Ovary (tissue), 9 donors: ENCODE results near the gene USP20. TPM values are rescaled to one million over a fixed set of nuclear protein-coding genes. Genes with fewer than 3 reads are reported as not detected.

Experiments used
- DNase-seq, 5 donors: peaks; one replicate each; pipeline ENCODE4 v3.0.0-alpha.2; 2019 to 2020
- H3K27ac ChIP-seq, 2 donors: fragments of 200-600 bp; one replicate each; pipeline versions ENCODE4 v1.5.1 to v1.8.0; 2019 to 2022
- H3K27me3 ChIP-seq: fragments of 200-600 bp; one replicate; pipeline ENCODE4 v1.8.0; 2022
- H3K36me3 ChIP-seq: fragments of 200-600 bp; sonication (generic); one replicate; pipeline ENCODE4 v1.5.1; 2019
- H3K4me1 ChIP-seq: one replicate; pipeline ENCODE4 v1.8.1; 2013; ENCODE audit warnings: mild to moderate bottlenecking, moderate library complexity; ENCODE audit not compliant: insufficient read depth
- H3K4me3 ChIP-seq: fragments of 200-600 bp; sonication (generic); one replicate; pipeline ENCODE4 v1.5.1; 2017
- H3K9me3 ChIP-seq, 2 donors: fragments of 200-600 bp in 1 of 2; sonication (generic) in 1 of 2; one replicate each; pipeline versions ENCODE4 v1.5.1 to v1.8.1; 2013 to 2019; ENCODE audit warnings: mild to moderate bottlenecking in 1 of 2, moderate library complexity in 1 of 2
- CTCF ChIP-seq, 3 donors: fragments of 450-650 bp in 2 of 3; fragments of 200-600 bp in 1 of 3; IDR thresholded peaks; one replicate each; pipeline versions ENCODE4 v1.5.1 to v1.8.0; 2016 to 2022; ENCODE audit warnings: antibody characterized with exemption in 3 of 3, mild to moderate bottlenecking in 1 of 3
- EP300 ChIP-seq: sonication (generic); formaldehyde crosslinking; IDR thresholded peaks from one replicate; pipeline ENCODE4 v1.6.1; 2017; ENCODE audit warnings: antibody characterized with exemption
- POLR2A ChIP-seq: fragments of 450-650 bp; IDR thresholded peaks from one replicate; pipeline ENCODE4 v1.6.1; 2017; ENCODE audit warnings: antibody characterized with exemption, mild to moderate bottlenecking, moderate library complexity
- WGBS, 3 donors: extraction: QIAGEN DNeasy Blood & Tissue Kit in 1 of 3; methylation state at CpG; one replicate each; pipeline versions ENCODE4 v1.1.5 to v1.1.7; 2013 to 2017; 5-methylcytosine and 5-hydroxymethylcytosine counted together
- intact Hi-C, 4 donors: fragments of 100-400 bp; cut with DNase I; formaldehyde crosslinking; loops; one replicate each; pipeline versions ENCODE4 v1.11.0 to v1.15.1; 2022 to 2023
- polyA plus RNA-seq, 2 donors: library from polyadenylated mRNA; stranded (reverse); fragments of 200-250 nt in 1 of 2; fragments of 350-450 nt in 1 of 2; fragmentation: Illumina TruSeq in 1 of 2; extraction: RNeasy Lipid Tissue Mini Kit (QIAGEN cat#74804) in 1 of 2; gene quantifications; one replicate each; pipeline ENCODE4 v1.2.3, GENCODE V29; 2013 to 2014
- total RNA-seq, 7 donors: library from RNA; depleted of rRNA in 2 of 7; stranded (reverse); fragments of >200 nt in 2 of 7; fragmentation: NEBNext Ultra II Directional in 3 of 7; extraction: Animal tissue kit (Norgen Biotek cat#: 25700) in 3 of 7; gene quantifications; one replicate each; pipeline versions ENCODE4 v1.1.0 to v1.2.4, GENCODE V29; 2016 to 2023
- donor health status: DM: no; HTN: no; CAD: no; lungs with moderate emphysema.
- donor health status: DM: no; HTN: no; CAD: no.
- donor health status: Bipolar disorder and iron deficiency.
- donor health status: DM: yes; HTN: yes; CAD: no.
- donor health status: DM: no; HTN: no; CAD: no.
- donor health status: DM: yes; HTN: yes; CAD: no.

USP20 gene
- total and polyA plus RNA-seq, 9 donors, result 6.8 to 39.8 (median 30.7) TPM

GRCh38 chr9:129812385-129812784 lies 22.9 kb upstream of the USP20 start:
- Histone ChIP-seq H3K27ac (no peak overlapping the region), H3K4me3 (no peak overlapping the region), H3K27me3 (no peaks in the 10 kb centered on the region), H3K36me3 (no peaks in the 10 kb centered on the region), H3K9me3 (no peaks in the 10 kb centered on the region), H3K4me1 (no peaks in the 10 kb centered on the region)
- no peak for DNase-seq
- intact Hi-C loops, result no loop called here
- WGBS, 3 donors, result 82 to 84% (median 82%) methylated on average over 9 of the region's 9 CpGs
- no peak for TF ChIP-seq POLR2A

- DNase-seq, result no peak
- intact Hi-C loops, result no loop called here
- no peak overlapping the region for H3K27ac ChIP-seq
- TF ChIP-seq EP300 (no peak), POLR2A (no peak), CTCF (IDR thresholded peaks at IDR 0.05) (no peak)
- H3K4me3 ChIP-seq, result no peak overlapping the region
- no peaks in the 10 kb centered on the region for H3K9me3 ChIP-seq
- 75 to 81% (median 80%) methylated on average over 9 of the region's 9 CpGs for WGBS, 3 donors
- no peaks in the 10 kb centered on the region for H3K27me3 ChIP-seq
- no peaks in the 10 kb centered on the region for H3K36me3 ChIP-seq
- H3K4me1 ChIP-seq, result no peaks in the 10 kb centered on the region
These were observed 21.6 kb upstream of the USP20 start for GRCh38 chr9:129813661-129814060.

- Histone ChIP-seq H3K4me1 (no peaks in the 10 kb centered on the region), H3K36me3 (no peaks in the 10 kb centered on the region), H3K27me3 (no peaks in the 10 kb centered on the region), H3K27ac (no peak overlapping the region), H3K9me3 (no peaks in the 10 kb centered on the region), H3K4me3 (no peak overlapping the region)
- WGBS, 3 donors, result 71 to 80% (median 73%) methylated on average over 17 of the region's 17 CpGs
- intact Hi-C loops, result no loop called here
- no peak for DNase-seq
- TF ChIP-seq EP300 (no peak), POLR2A (no peak), CTCF (IDR thresholded peaks at IDR 0.05) (no peak)
These were observed 20.6 kb upstream of the USP20 start for GRCh38 chr9:129814432-129815223.

GRCh38 chr9:129815278-129815677 lies 20.0 kb upstream of the USP20 start:
- H3K27ac ChIP-seq, result no peak overlapping the region
- H3K9me3 ChIP-seq, result no peaks in the 10 kb centered on the region
- TF ChIP-seq EP300, result no peak
- no peak for TF ChIP-seq CTCF (IDR thresholded peaks at IDR 0.05)
- TF ChIP-seq POLR2A, result no peak
- H3K4me1 ChIP-seq, result no peaks in the 10 kb centered on the region
- H3K4me3 ChIP-seq, result no peak overlapping the region
- H3K27me3 ChIP-seq, result no peaks in the 10 kb centered on the region
- intact Hi-C loops, result no loop called here
- no peaks in the 10 kb centered on the region for H3K36me3 ChIP-seq
- DNase-seq, result no peak
- WGBS, 3 donors, result 78 to 86% (median 84%) methylated on average over 11 of the region's 11 CpGs
